Panc1 (cell line): ENCODE data around the gene PBOV1. TPM values are rescaled to one million over a fixed set of nuclear protein-coding genes. Genes with fewer than 3 reads are reported as not detected.

Source experiments
- ATAC-seq: fragments of 200-7000 bp; cut with Tn5 transposase; 2 replicates; pipeline ENCODE4 v1.9.1; 2020; ENCODE audit warnings: mild to moderate bottlenecking, moderate library complexity
- BruUV-seq: library from RNA; stranded (reverse); fragments of 400-500 nt; replicated peaks from 2 replicates; lab custom pipeline; 2021; lab: Mats Ljungman, UMichigan
- CTCF ChIA-PET: fragments of 300-600 bp; sonication (Branson Sonifier 250); formaldehyde crosslinking; loops from one replicate; lab custom pipeline; 2022; ENCODE audit warnings: antibody characterized with exemption; lab: Charles Lee
- POLR2A ChIA-PET: fragments of 300-600 bp; sonication (Branson Sonifier 250); formaldehyde crosslinking; loops from one replicate; lab custom pipeline; 2022; ENCODE audit warnings: antibody characterized with exemption; lab: Charles Lee
- DNase-seq: peaks from one replicate; pipeline ENCODE4 v3.0.0-alpha.2; 2010; ENCODE audit warnings: low read depth, low spot score
- H3K27ac ChIP-seq: 2 replicates; pipeline ENCODE4 v1.5.1; 2011; ENCODE audit warnings: mild to moderate bottlenecking, low read length, inconsistent platforms
- H3K27me3 ChIP-seq: fragments of 200-500 bp; sonication (Bioruptor generic); 2 replicates; pipeline ENCODE4 v1.6.0; 2014; ENCODE audit warnings: low read length, inconsistent platforms; ENCODE audit not compliant: control insufficient read depth, insufficient read depth
- H3K36me3 ChIP-seq: fragments of 200-500 bp; sonication (Bioruptor generic); 2 replicates; pipeline ENCODE4 v1.5.1; 2014; ENCODE audit warnings: inconsistent platforms, mild to moderate bottlenecking, low read length, moderate library complexity; ENCODE audit not compliant: control insufficient read depth, insufficient read depth
- H3K4me1 ChIP-seq: 2 replicates; pipeline ENCODE4 v1.5.1; 2011; ENCODE audit warnings: inconsistent platforms, mild to moderate bottlenecking, low read length, moderate library complexity; ENCODE audit not compliant: control insufficient read depth, insufficient read depth
- H3K4me3 ChIP-seq, 2 experiments: 2 replicates each; pipeline ENCODE4 v1.5.1; 2011 to 2012; ENCODE audit warnings: low read depth in 2 of 2, low read length in 2 of 2, mild to moderate bottlenecking in 2 of 2, inconsistent platforms in 1 of 2, moderate library complexity in 1 of 2
- H3K9me3 ChIP-seq: fragments of 200-500 bp; sonication (Bioruptor generic); 2 replicates; pipeline ENCODE4 v1.5.1; 2014; ENCODE audit warnings: low read depth, mild to moderate bottlenecking, inconsistent platforms, low read length, moderate library complexity; ENCODE audit not compliant: control insufficient read depth, insufficient read depth
- POLR2AphosphoS5 ChIP-seq: IDR thresholded peaks from 2 replicates; pipeline ENCODE4 v1.6.1; 2012; ENCODE audit warnings: mild to moderate bottlenecking, low read depth, low read length, moderate library complexity
- SIN3A ChIP-seq: IDR thresholded peaks from 2 replicates; pipeline ENCODE4 v1.6.1; 2012; ENCODE audit warnings: low read depth, mild to moderate bottlenecking, low read length, moderate library complexity, borderline replicate concordance; ENCODE audit not compliant: insufficient read depth
- TCF7L2 ChIP-seq: IDR thresholded peaks from 2 replicates; pipeline ENCODE4 v1.6.1; 2011; ENCODE audit warnings: mild to moderate bottlenecking, low read depth, low read length, inconsistent platforms
- in situ Hi-C: cut with HindIII; loops from 2 replicates; pipeline ENCODE4 v1.10.0; 2016; ENCODE audit warnings: low sequenced_read_pairs, low pct_unique_long_range_greater_than_20kb
- intact Hi-C: fragments of 100-400 bp; cut with micrococcal nuclease; formaldehyde crosslinking; loops from one replicate; pipeline ENCODE4 v1.10.0; 2022; ENCODE audit not compliant: unreplicated experiment
- total RNA-seq: library from RNA; stranded (reverse); gene quantifications from one replicate; pipeline ENCODE4 v1.2.1, GENCODE V29; 2021; ENCODE audit not compliant: unreplicated experiment
- TF ChIP-seq, protein P1 (sequence below), 2 experiments: IDR thresholded peaks; 2 replicates each; pipeline ENCODE4 v1.6.1; 2011 to 2012; ENCODE audit warnings: low read depth in 2 of 2, control low read depth in 1 of 2, low read length in 1 of 2, mild to moderate bottlenecking in 1 of 2, moderate library complexity in 1 of 2; ENCODE audit not compliant: insufficient read depth in 1 of 2
- TF ChIP-seq, protein P2 (sequence below): fragments of 450-650 bp; IDR thresholded peaks from 2 replicates; pipeline ENCODE4 v1.5.1; 2017; ENCODE audit warnings: mild to moderate bottlenecking

PBOV1 gene
- total RNA-seq, 1 experiment from 2014 or later: not detected

GRCh38 chr6:138188278-138188941 is 29.9 kb downstream of the PBOV1 start:
- BruUV-seq: no TSS peak
- ATAC-seq (no peak), DNase-seq (no peak)
- in situ Hi-C loops: no loop called here
- Histone ChIP-seq H3K4me1 (no peaks in the 10 kb centered on the region), H3K4me3 (no peak overlapping the region), H3K27ac (no peak overlapping the region), H3K27me3 (peaks cover 7% of the 10 kb centered on the region; the same call in 1 of the 2 replicates), H3K9me3 (no peaks in the 10 kb centered on the region), H3K36me3 (no peaks in the 10 kb centered on the region)
- ChIA-PET POLR2A (no interaction called here), CTCF (no interaction called here)
- intact Hi-C loops: no loop called here
- no peak for TF ChIP-seq POLR2AphosphoS5

DNA sequence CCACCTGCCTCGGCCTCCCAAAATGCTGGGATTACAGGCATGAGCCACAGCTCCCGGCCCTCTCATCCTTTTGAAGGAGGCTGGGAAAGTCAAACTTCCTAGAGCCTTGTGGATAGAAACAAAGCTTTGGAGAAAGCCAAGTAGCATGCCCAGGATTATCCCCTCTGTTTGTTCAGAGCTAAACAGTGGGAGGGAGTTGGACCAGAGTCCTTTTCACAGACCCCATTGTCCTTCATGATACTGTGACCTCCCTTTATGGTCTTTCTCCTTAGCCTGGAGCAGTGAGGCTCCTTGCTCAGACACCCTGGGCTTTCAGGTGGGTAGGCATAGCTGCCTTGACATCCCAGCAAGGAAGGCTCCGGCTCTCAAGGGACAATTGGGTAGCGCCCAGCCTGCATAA is 31.1 kb downstream of the PBOV1 start:
- DNase-seq: no peak
- BruUV-seq: no TSS peak
- Histone ChIP-seq H3K9me3 (no peaks in the 10 kb centered on the region), H3K36me3 (no peaks in the 10 kb centered on the region), H3K27me3 (peaks cover 6% of the 10 kb centered on the region; the same call in 1 of the 2 replicates), H3K4me1 (no peaks in the 10 kb centered on the region), H3K27ac (no peak overlapping the region), H3K4me3 (no peak overlapping the region)
- ChIA-PET CTCF (no interaction called here), POLR2A (interaction anchor here (0.6 kb wide), 1 partner anchor 28 kb away, joined by 3 read pairs; no protein-coding TSS in a partner anchor)
- no peak for ATAC-seq
- TF ChIP-seq TCF7L2 (no peak), SIN3A (no peak), POLR2AphosphoS5 (no peak)
- TF ChIP-seq, protein P1, sequence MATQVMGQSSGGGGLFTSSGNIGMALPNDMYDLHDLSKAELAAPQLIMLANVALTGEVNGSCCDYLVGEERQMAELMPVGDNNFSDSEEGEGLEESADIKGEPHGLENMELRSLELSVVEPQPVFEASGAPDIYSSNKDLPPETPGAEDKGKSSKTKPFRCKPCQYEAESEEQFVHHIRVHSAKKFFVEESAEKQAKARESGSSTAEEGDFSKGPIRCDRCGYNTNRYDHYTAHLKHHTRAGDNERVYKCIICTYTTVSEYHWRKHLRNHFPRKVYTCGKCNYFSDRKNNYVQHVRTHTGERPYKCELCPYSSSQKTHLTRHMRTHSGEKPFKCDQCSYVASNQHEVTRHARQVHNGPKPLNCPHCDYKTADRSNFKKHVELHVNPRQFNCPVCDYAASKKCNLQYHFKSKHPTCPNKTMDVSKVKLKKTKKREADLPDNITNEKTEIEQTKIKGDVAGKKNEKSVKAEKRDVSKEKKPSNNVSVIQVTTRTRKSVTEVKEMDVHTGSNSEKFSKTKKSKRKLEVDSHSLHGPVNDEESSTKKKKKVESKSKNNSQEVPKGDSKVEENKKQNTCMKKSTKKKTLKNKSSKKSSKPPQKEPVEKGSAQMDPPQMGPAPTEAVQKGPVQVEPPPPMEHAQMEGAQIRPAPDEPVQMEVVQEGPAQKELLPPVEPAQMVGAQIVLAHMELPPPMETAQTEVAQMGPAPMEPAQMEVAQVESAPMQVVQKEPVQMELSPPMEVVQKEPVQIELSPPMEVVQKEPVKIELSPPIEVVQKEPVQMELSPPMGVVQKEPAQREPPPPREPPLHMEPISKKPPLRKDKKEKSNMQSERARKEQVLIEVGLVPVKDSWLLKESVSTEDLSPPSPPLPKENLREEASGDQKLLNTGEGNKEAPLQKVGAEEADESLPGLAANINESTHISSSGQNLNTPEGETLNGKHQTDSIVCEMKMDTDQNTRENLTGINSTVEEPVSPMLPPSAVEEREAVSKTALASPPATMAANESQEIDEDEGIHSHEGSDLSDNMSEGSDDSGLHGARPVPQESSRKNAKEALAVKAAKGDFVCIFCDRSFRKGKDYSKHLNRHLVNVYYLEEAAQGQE (IDR thresholded peaks at IDR 0.05; ENCODE audit: insufficient read depth in 1 of 2, low read depth in 2 of 2, low read length in 1 of 2): no peak
- TF ChIP-seq, protein P2, sequence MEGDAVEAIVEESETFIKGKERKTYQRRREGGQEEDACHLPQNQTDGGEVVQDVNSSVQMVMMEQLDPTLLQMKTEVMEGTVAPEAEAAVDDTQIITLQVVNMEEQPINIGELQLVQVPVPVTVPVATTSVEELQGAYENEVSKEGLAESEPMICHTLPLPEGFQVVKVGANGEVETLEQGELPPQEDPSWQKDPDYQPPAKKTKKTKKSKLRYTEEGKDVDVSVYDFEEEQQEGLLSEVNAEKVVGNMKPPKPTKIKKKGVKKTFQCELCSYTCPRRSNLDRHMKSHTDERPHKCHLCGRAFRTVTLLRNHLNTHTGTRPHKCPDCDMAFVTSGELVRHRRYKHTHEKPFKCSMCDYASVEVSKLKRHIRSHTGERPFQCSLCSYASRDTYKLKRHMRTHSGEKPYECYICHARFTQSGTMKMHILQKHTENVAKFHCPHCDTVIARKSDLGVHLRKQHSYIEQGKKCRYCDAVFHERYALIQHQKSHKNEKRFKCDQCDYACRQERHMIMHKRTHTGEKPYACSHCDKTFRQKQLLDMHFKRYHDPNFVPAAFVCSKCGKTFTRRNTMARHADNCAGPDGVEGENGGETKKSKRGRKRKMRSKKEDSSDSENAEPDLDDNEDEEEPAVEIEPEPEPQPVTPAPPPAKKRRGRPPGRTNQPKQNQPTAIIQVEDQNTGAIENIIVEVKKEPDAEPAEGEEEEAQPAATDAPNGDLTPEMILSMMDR: no peak
- in situ Hi-C loops (no loop called here), intact Hi-C loops (no loop called here)

DNA sequence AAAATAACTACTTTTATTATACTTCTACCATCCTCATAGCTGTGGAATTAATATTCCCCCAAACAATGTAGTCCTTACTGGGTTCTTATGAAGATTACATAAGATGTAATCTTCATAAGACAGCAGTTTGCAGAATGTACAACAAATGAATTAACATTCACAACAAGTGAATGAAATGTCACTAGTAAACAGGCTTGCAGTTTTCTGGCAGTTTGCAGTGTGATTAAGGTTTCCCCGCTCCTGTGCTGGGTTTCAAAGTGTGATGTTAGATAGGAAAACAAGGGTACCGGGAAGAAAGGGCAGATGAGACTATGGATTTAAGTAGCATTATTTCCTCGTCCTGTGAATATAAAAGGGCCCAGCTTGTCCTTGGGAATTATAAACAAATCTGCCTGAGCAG is 34.1 kb downstream of the PBOV1 start:
- no peak for ATAC-seq
- no peak overlapping the region for H3K4me3 ChIP-seq
- no TSS peak for BruUV-seq
- CTCF ChIA-PET: no interaction called here
- POLR2A ChIA-PET: no interaction called here
- intact Hi-C loops: no loop called here
- no peak for DNase-seq
- H3K27ac ChIP-seq: no peak overlapping the region
- TF ChIP-seq POLR2AphosphoS5: no peak
- TF ChIP-seq, protein P2: no peak
- TF ChIP-seq SIN3A: no peak
- TF ChIP-seq, protein P1 (IDR thresholded peaks at IDR 0.05; ENCODE audit: insufficient read depth in 1 of 2, low read depth in 2 of 2, low read length in 1 of 2): no peak
- TF ChIP-seq TCF7L2: no peak
- in situ Hi-C loops: no loop called here
- no peaks in the 10 kb centered on the region for H3K36me3 ChIP-seq
- H3K4me1 ChIP-seq: no peaks in the 10 kb centered on the region
- peaks cover 6% of the 10 kb centered on the region; the same call in 1 of the 2 replicates for H3K27me3 ChIP-seq
- H3K9me3 ChIP-seq: no peaks in the 10 kb centered on the region
